T1000 (cell line): Measurements from ENCODE around the gene CNOT8.
"Not testable (repeated sequence)": the region's sequence is repeated elsewhere in the genome, so short reads cannot be mapped to it uniquely, and the experiment has no call there.

Source experiments
- DNase-seq: peaks from one replicate; lab custom pipeline; 2025; ENCODE audit warnings: mixed read lengths; lab: John Stamatoyannopoulos, UW

CNOT8 gene

GRCh38 chr5:154858297-154858971 lies at the start of gene CNOT8:
TSS of gene CNOT8 (plus strand) at chr5:154858627. CDS start at chr5:154863279, 4,652 bp downstream.
- DNase-seq: peak; percentile 93

DNA sequence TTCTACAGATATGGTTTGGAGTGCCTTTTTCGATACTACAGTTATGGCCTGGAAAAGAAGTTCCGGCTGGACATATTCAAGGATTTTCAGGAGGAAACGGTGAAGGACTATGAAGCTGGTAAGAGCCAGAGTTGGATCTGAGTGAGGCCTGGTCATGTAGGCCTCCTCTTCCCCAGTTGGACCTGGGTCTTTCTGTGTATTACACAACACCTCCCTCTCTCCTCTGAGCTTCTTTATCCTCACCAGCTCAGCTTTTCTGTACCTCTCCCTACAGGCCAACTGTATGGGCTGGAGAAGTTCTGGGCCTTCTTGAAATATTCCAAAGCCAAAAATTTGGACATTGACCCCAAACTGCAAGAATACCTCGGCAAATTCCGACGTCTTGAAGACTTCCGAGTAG lies 47.2 kb upstream of the CNOT8 start:
- DNase-seq: no peak

DNA sequence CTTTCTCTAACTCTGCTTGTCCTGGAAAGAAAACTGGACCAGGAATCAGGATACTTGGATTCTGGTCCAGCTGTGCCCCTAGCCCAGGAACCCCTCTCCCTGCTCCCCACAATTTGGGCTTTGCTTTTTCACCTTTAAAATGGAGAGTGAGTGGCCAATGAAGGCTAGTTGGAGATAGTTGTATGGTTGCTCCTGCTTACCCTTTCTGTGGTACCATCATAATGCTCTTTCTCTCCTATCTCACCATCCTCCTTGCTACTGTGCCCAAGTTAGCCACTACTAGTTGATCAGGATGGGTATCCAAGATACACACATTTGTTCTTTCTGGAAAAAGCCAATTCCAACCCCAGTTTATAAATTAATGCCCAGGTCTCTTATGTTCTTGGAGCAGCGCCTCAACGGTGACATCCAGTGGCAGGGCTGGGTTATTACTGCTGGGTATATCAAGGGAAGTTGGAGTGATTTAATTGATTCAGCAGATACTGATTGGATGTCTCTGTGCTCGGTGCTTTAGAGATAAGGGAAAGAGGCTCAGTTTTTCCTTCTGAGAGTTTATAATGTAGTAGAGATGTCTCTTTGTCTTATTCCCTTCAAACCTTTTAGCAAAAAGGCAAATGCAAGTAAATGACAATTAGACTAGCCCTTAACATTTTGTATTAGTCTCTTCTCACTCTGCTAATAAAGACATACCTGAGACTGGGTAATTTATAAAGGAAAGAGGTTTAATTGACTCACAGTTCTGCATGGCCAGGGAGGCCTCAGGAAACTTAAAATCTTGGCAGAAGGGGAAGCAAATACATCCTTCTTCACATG lies 46.6 kb upstream of the CNOT8 start:
- peak; percentile 4 for DNase-seq

DNA sequence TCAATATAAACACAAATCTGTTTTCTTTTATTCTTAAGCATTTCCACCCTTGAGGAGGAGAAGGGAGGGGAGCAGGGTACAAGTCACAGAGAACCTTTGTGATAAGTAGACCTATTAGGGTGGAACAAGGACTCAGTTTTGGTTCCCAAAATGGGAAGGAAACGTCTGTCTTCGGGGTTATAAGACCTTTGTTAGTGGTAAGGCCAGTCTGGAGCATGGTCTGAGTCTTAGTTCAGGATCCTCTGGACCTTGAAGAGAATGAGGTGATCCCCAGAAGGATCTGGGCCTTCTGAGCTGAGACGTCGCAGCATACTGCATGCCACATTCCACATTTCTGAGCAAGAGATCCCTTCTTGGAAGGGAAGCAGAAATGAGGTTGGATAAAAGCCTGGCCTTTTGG lies 45.3 kb upstream of the CNOT8 start:
- DNase-seq: no peak

GRCh38 chr5:154813736-154814135 lies 44.7 kb upstream of the CNOT8 start:
- DNase-seq: no peak

GRCh38 chr5:154815025-154815424 lies 43.4 kb upstream of the CNOT8 start:
- no peak for DNase-seq

- DNase-seq: no peak
Observed at GRCh38 chr5:154815684-154816247, 42.7 kb upstream of the CNOT8 start.

DNA sequence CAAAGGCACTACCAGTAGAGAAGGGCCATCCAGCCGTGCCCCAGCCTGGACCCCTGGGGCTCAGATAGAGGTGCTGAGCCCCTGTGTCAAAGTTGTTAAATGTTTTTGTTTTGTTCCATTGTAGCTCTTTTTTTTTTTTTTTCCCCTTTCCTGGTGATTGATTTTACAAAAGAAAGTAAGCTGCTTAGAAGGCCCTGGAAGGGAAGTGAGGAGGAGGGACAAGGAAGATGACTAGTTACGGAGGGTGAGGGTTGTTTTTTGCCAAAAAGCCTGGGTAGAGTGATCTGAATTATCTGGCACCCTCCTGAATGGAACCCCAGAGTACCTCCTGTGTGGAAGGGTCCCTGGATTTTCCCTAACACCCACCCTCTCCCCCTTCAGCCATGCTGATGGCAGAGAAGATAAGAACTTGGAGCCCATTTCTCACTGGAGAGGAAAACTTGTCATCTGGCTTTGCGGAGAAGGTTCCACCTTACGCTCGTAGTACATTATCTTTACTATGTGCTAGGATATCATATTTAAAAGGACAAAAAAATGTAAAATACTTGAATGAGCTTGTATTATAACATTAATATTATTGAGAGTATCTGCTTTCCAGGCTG lies 41.4 kb upstream of the CNOT8 start:
- no peak for DNase-seq

DNA sequence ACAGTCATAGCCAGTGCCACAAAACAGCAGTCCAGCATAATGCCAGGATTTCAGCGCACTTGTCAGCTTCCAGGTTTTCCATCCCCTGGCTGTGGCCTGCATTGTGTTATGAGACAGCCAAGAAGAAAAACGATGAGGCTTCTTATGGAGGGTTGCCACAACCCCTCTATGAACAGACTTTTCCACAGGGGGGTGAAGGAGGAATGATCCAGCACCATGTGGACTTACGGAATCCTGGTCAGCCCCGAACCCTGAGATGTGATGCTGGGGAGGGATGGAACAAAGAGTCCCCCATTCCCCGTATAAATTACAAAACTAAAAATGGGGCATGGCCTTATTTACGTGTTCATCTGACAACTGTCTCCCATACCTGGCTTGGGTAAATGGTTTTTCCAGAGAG lies 40.6 kb upstream of the CNOT8 start:
- no peak for DNase-seq

- no peak for DNase-seq
Observed at GRCh38 chr5:154818471-154819116, 39.8 kb upstream of the CNOT8 start.

DNA sequence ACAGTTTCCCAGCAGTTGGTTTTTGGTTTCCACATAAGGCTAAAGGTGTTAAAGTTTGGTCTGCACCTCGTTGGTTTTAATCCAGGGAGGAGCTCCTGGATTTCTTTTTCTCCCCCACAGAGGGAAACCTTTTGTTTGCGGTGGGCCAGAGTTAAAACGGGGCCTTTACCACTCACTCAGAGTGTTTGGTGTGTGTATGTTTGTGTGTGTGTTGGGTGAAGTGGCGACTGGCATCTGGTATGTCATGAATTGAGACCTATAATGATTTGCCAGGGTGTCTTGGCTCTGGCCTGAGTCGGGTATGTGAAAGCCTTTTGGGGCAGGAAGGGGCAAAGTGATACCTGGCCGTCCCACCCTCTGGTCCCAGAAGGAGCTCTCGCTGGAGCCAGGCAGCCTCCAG lies 38.9 kb upstream of the CNOT8 start:
- no peak for DNase-seq

GRCh38 chr5:154820383-154820782 lies 38.0 kb upstream of the CNOT8 start:
- DNase-seq: no peak

DNA sequence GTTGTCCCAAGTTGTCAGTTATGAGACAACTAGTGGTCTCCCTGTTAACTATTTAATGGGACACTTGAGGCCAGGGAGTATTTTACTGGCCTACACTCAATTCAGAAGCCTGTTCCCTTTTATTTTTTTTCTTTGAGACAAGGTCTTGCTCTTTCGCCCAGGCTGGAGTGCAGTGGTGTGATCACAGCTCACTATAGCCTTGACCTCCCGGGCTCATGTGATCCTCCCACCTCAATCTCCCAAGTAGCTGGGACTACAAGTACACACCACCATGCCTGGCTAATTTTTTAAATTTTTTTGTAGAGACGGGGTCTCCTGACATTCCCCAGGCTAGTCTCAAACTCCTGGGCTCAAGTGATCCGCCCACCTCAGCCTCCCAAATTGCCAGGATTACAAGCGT lies 35.5 kb upstream of the CNOT8 start:
- DNase-seq: not testable (repeated sequence)

DNA sequence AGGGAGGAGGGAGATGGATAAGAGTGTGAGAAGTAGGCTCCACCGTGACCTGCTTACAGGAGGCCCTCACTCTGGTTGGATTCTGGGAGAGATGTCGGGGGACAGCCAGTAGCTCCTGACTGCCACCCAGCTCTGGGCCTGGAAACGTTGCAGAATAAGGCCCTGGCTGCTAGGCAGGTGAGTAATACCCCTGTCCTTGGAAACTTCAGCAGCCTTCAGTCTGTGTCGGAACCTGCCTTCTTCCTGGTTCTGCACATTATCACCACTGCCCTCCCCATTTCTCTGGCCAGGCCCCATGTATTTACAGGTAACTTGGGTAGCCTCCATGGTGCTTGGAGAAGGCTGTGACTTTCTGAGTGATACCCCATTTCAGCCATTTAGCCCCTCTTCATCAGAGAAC lies 34.8 kb upstream of the CNOT8 start:
- no peak for DNase-seq

DNA sequence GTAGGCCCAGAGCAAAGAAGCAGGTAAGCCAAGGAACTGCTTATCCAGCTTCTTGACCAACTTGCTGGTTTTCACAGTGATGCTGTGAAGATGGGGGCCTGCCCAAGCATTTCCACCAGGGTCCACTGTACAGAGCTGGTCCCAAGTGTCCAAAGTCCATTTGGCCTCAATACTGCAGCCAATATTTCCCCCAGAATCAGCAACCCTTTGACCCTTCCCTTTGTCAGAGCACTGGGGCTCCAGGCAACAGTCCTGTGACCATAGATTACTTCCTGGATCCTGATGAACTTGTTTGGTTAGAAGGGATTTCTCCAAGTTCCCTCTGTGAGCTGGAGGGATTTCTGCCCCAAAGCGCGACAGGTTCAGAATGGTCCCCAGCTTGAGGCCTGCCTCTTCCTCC lies 34.4 kb upstream of the CNOT8 start:
- DNase-seq: no peak

- no peak for DNase-seq
Observed at GRCh38 chr5:154829181-154829588, 29.2 kb upstream of the CNOT8 start.

GRCh38 chr5:154829589-154830218 lies 28.7 kb upstream of the CNOT8 start:
- no peak for DNase-seq

DNA sequence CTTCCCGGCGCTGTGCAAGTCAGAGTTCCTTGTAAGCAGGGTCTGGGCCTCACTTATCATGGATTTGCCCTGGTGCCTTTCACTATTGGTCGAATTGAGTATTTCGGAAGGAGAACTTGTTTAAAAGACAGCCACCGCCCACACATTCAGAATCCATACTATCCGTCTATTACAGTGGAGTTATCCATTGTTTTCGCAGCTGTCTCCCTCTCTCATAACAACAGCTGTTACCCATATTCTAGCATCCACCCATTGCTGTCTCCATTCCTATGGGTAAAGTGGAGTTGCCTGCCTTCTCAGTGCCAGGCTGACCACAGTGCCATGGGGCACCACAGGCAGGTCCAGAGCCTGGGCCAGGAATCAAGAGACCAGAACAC lies 28.2 kb upstream of the CNOT8 start:
- no peak for DNase-seq

DNA sequence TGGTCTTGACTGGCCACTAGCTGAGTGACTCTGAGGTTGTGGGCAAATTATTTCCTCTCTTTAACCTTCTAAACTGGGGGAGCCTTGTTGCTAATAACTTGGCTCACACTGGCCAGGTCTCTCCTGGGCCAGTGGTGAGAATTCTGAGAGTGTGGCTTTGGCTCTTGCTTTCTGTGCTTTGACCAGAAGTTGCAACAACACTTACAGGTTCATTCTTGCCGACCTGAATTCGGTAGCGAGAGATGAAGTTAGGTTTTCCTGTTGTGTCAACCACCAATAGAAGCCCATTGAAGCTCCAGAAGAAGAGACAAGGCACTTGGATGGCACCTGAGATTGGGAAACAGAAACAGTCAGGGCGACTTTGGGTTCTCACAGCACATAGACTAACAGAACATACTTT lies 27.8 kb upstream of the CNOT8 start:
- no peak for DNase-seq

- DNase-seq: no peak
Observed at GRCh38 chr5:154831451-154831850, 27.0 kb upstream of the CNOT8 start.

- not testable (repeated sequence) for DNase-seq
Observed at GRCh38 chr5:154832804-154833203, 25.6 kb upstream of the CNOT8 start.

DNA sequence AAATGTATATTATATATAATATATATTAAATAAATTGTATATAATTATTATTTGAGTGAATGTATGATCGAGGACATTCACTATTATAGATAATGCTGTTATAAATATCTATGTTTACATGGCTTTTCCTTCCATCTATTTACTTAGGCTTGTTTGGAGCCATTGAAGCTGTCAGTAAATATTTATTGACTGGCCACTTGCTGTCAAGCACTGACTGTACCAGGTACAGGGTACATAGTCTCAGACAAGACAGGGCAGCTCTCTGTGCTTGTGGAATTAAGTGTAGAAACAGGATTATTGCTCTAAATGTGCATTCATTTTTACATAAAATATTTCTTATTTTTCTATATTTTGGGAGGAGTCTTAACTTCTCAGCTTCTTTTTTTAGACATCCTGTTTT lies 24.4 kb upstream of the CNOT8 start:
- DNase-seq: no peak
